Measurements from ENCODE around the gene ALDH2.

DNA sequence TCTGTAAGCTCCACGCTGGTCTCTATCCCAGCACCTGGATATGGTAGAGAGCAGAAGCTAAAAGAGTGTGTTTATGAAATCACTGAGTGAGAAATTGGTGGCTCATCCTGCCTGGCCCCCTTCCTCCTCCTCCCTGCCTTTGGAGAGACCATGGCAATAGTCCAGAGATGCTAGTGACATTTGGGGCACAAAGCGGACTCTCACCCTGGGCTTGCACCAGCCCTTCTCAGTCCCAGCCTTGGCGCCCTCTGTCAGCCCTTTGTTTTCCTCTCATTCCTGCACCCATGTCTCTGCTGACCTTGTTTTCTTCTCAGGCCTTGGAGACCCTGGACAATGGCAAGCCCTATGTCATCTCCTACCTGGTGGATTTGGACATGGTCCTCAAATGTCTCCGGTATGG lies 18.2 kb downstream of the ALDH2 start:
- TF ChIP-seq, protein P1, sequence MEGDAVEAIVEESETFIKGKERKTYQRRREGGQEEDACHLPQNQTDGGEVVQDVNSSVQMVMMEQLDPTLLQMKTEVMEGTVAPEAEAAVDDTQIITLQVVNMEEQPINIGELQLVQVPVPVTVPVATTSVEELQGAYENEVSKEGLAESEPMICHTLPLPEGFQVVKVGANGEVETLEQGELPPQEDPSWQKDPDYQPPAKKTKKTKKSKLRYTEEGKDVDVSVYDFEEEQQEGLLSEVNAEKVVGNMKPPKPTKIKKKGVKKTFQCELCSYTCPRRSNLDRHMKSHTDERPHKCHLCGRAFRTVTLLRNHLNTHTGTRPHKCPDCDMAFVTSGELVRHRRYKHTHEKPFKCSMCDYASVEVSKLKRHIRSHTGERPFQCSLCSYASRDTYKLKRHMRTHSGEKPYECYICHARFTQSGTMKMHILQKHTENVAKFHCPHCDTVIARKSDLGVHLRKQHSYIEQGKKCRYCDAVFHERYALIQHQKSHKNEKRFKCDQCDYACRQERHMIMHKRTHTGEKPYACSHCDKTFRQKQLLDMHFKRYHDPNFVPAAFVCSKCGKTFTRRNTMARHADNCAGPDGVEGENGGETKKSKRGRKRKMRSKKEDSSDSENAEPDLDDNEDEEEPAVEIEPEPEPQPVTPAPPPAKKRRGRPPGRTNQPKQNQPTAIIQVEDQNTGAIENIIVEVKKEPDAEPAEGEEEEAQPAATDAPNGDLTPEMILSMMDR (IDR thresholded peaks at IDR 0.05) = no peak
- no peak for TF ChIP-seq POLR2A (IDR thresholded peaks at IDR 0.05)

Data from tibial nerve (tissue), 3 donors.